Measurements from ENCODE around the gene KDM4E. TPM values are rescaled to one million over a fixed set of nuclear protein-coding genes. Genes with fewer than 3 reads are reported as not detected.

The KDM4E gene
- total and polyA plus RNA-seq, 4 donors, result not detected

GRCh38 chr11:95058621-95059020 is 33.6 kb downstream of the KDM4E start:
- Histone ChIP-seq H3K4me1 (ENCODE audit: control insufficient read depth in 1 of 2, insufficient read depth in 2 of 2, low read length in 2 of 2) (no peaks in the 10 kb centered on the region), H3K27me3 (ENCODE audit: control insufficient read depth in 1 of 2, insufficient read depth in 2 of 2, low read length in 1 of 2) (no peaks in the 10 kb centered on the region), H3K27ac (ENCODE audit: low read depth in 1 of 2, low read length in 2 of 2) (no peak overlapping the region), H3K9me3 (ENCODE audit: control insufficient read depth, low read length) (peaks cover 2% of the 10 kb centered on the region), H3K4me3 (ENCODE audit: low read length in 2 of 2) (no peak overlapping the region), H3K36me3 (ENCODE audit: control insufficient read depth in 1 of 2, insufficient read depth in 2 of 2, low read length in 1 of 2) (no peaks in the 10 kb centered on the region)
- ATAC-seq (ENCODE audit: low FRiP score) (no peak), DNase-seq (no peak)
- intact Hi-C loops (cut with DNase I), result no loop called here
- WGBS, 2 donors, result 68 to 83% methylated on average over 1 of the region's 1 CpG

GRCh38 chr11:95059046-95059445 is 34.0 kb downstream of the KDM4E start:
- no peak overlapping the region for H3K4me3 ChIP-seq (ENCODE audit: low read length in 2 of 2)
- H3K27ac ChIP-seq (ENCODE audit: low read depth in 1 of 2, low read length in 2 of 2), result no peak overlapping the region
- peaks cover under 1% of the 10 kb centered on the region for H3K9me3 ChIP-seq (ENCODE audit: control insufficient read depth, low read length)
- intact Hi-C loops (cut with DNase I), result no loop called here
- 68 to 72% methylated on average over 6 of the region's 6 CpGs for WGBS, 2 donors
- DNase-seq (no peak), ATAC-seq (ENCODE audit: low FRiP score) (no peak)
- H3K36me3 ChIP-seq (ENCODE audit: control insufficient read depth in 1 of 2, insufficient read depth in 2 of 2, low read length in 1 of 2), result no peaks in the 10 kb centered on the region
- no peaks in the 10 kb centered on the region for H3K27me3 ChIP-seq (ENCODE audit: control insufficient read depth in 1 of 2, insufficient read depth in 2 of 2, low read length in 1 of 2)
- no peaks in the 10 kb centered on the region for H3K4me1 ChIP-seq (ENCODE audit: control insufficient read depth in 1 of 2, insufficient read depth in 2 of 2, low read length in 2 of 2)

- no peak overlapping the region for H3K4me3 ChIP-seq (ENCODE audit: low read length in 2 of 2)
- no peak for DNase-seq
- intact Hi-C loops (cut with DNase I), result loop anchor here (5.0 to 10.0 kb wide), 2 partner anchors 91 to 697 kb away; partner anchors contain the start of genes CWC15 (in 2 of the 2) and KDM4D (in 2 of the 2)
- H3K27me3 ChIP-seq (ENCODE audit: control insufficient read depth in 1 of 2, insufficient read depth in 2 of 2, low read length in 1 of 2), result no peaks in the 10 kb centered on the region
- no peaks in the 10 kb centered on the region for H3K9me3 ChIP-seq (ENCODE audit: control insufficient read depth, low read length)
- WGBS, 2 donors, result 99 to 100% methylated on average over 1 of the region's 1 CpG
- H3K27ac ChIP-seq (ENCODE audit: low read depth in 1 of 2, low read length in 2 of 2), result no peak overlapping the region
- no peak for ATAC-seq (ENCODE audit: low FRiP score)
- H3K4me1 ChIP-seq (ENCODE audit: control insufficient read depth in 1 of 2, insufficient read depth in 2 of 2, low read length in 2 of 2), result no peaks in the 10 kb centered on the region
- H3K36me3 ChIP-seq (ENCODE audit: control insufficient read depth in 1 of 2, insufficient read depth in 2 of 2, low read length in 1 of 2), result no peaks in the 10 kb centered on the region
Measured at GRCh38 chr11:95065336-95065735, 40.3 kb downstream of the KDM4E start.

GRCh38 chr11:95066716-95067038 is 41.6 kb downstream of the KDM4E start, which contains the start of gene SRSF8:
Gene SRSF8, plus strand, starts transcription at chr11:95066919. Its CDS starts 308 bp downstream, at chr11:95067227.
- Histone ChIP-seq H3K36me3 (ENCODE audit: control insufficient read depth in 1 of 2, insufficient read depth in 2 of 2, low read length in 1 of 2) (no peaks in the 10 kb centered on the region), H3K9me3 (ENCODE audit: control insufficient read depth, low read length) (no peaks in the 10 kb centered on the region), H3K27ac (ENCODE audit: low read depth in 1 of 2, low read length in 2 of 2) (peak within 1 kb of the TSS; percentile 76 to 97), H3K4me3 (ENCODE audit: low read length in 2 of 2) (peak within 1 kb of the TSS; percentile 71 to 76), H3K27me3 (ENCODE audit: control insufficient read depth in 1 of 2, insufficient read depth in 2 of 2, low read length in 1 of 2) (no peaks in the 10 kb centered on the region), H3K4me1 (ENCODE audit: control insufficient read depth in 1 of 2, insufficient read depth in 2 of 2, low read length in 2 of 2) (no peaks in the 10 kb centered on the region)
- intact Hi-C loops (cut with DNase I), result loop anchor here (1.0 to 10.0 kb wide), 3 partner anchors 85 to 696 kb away; partner anchors contain the start of genes CWC15 (in 2 of the 2) and KDM4D (in 2 of the 2)
- 0% methylated on average over 4 of the region's 4 CpGs for WGBS, 2 donors
- no peak for DNase-seq
- ATAC-seq (ENCODE audit: low FRiP score), result no peak

GRCh38 chr11:95067039-95067840 is 42.2 kb downstream of the KDM4E start:
- 0 to 1% methylated on average over 78 to 98 of the region's 98 CpGs for WGBS, 2 donors

GRCh38 chr11:95067841-95068219 is 42.8 kb downstream of the KDM4E start:
- DNase-seq (no peak), ATAC-seq (ENCODE audit: low FRiP score) (peak; percentile 33)
- H3K27ac ChIP-seq (ENCODE audit: low read depth in 1 of 2, low read length in 2 of 2), result peak overlapping the region; percentile 76 to 97
- no peaks in the 10 kb centered on the region for H3K4me1 ChIP-seq (ENCODE audit: control insufficient read depth in 1 of 2, insufficient read depth in 2 of 2, low read length in 2 of 2)
- H3K36me3 ChIP-seq (ENCODE audit: control insufficient read depth in 1 of 2, insufficient read depth in 2 of 2, low read length in 1 of 2), result no peaks in the 10 kb centered on the region
- H3K4me3 ChIP-seq (ENCODE audit: low read length in 2 of 2), result peak overlapping the region; percentile 71 to 76
- no peaks in the 10 kb centered on the region for H3K27me3 ChIP-seq (ENCODE audit: control insufficient read depth in 1 of 2, insufficient read depth in 2 of 2, low read length in 1 of 2)
- intact Hi-C loops (cut with DNase I), result loop anchor here (1.0 to 10.0 kb wide), 4 partner anchors 23 to 694 kb away; partner anchors contain the start of genes CWC15 (in 2 of the 2) and KDM4D (in 2 of the 2)
- H3K9me3 ChIP-seq (ENCODE audit: control insufficient read depth, low read length), result no peaks in the 10 kb centered on the region
- 0% methylated on average over 16 of the region's 16 CpGs for WGBS, 2 donors

More at GRCh38 chr11:95067039-95067840, 42.2 kb downstream of the KDM4E start:
- DNase-seq, result peak; percentile 91 to 96
- intact Hi-C loops (cut with DNase I), result loop anchor here (1.0 to 10.0 kb wide), 3 partner anchors 84 to 695 kb away; partner anchors contain the start of genes CWC15 (in 2 of the 2) and KDM4D (in 2 of the 2)
- Histone ChIP-seq H3K4me1 (ENCODE audit: control insufficient read depth in 1 of 2, insufficient read depth in 2 of 2, low read length in 2 of 2) (no peaks in the 10 kb centered on the region), H3K27ac (ENCODE audit: low read depth in 1 of 2, low read length in 2 of 2) (peak overlapping the region; percentile 76 to 97), H3K27me3 (ENCODE audit: control insufficient read depth in 1 of 2, insufficient read depth in 2 of 2, low read length in 1 of 2) (no peaks in the 10 kb centered on the region), H3K9me3 (ENCODE audit: control insufficient read depth, low read length) (no peaks in the 10 kb centered on the region), H3K4me3 (ENCODE audit: low read length in 2 of 2) (peak overlapping the region; percentile 71 to 76), H3K36me3 (ENCODE audit: control insufficient read depth in 1 of 2, insufficient read depth in 2 of 2, low read length in 1 of 2) (no peaks in the 10 kb centered on the region)
- ATAC-seq (ENCODE audit: low FRiP score), result peak; percentile 90

- Histone ChIP-seq H3K27ac (ENCODE audit: low read depth in 1 of 2, low read length in 2 of 2) (peak overlapping the region; percentile 28 to 76), H3K4me3 (ENCODE audit: low read length in 2 of 2) (peak overlapping the region; percentile 71 to 76), H3K36me3 (ENCODE audit: control insufficient read depth in 1 of 2, insufficient read depth in 2 of 2, low read length in 1 of 2) (no peaks in the 10 kb centered on the region), H3K9me3 (ENCODE audit: control insufficient read depth, low read length) (no peaks in the 10 kb centered on the region), H3K4me1 (ENCODE audit: control insufficient read depth in 1 of 2, insufficient read depth in 2 of 2, low read length in 2 of 2) (no peaks in the 10 kb centered on the region), H3K27me3 (ENCODE audit: control insufficient read depth in 1 of 2, insufficient read depth in 2 of 2, low read length in 1 of 2) (no peaks in the 10 kb centered on the region)
- peak; percentile 82 to 85 for DNase-seq
- intact Hi-C loops (cut with DNase I), result loop anchor here (2.0 to 10.0 kb wide), 3 partner anchors 22 to 694 kb away; partner anchors contain the start of genes CWC15 (in 2 of the 2) and KDM4D (in 2 of the 2)
- peak; percentile 90 for ATAC-seq (ENCODE audit: low FRiP score)
- WGBS, 2 donors, result 2 to 4% methylated on average over 5 of the region's 5 CpGs
Measured at GRCh38 chr11:95068549-95068948, 43.5 kb downstream of the KDM4E start.

GRCh38 chr11:95070471-95070870 is 45.4 kb downstream of the KDM4E start:
- peaks cover 3 to 7% of the 10 kb centered on the region in 2 donors for H3K4me1 ChIP-seq (ENCODE audit: control insufficient read depth in 1 of 2, insufficient read depth in 2 of 2, low read length in 2 of 2)
- no peak overlapping the region for H3K27ac ChIP-seq (ENCODE audit: low read depth in 1 of 2, low read length in 2 of 2)
- no peak for DNase-seq
- intact Hi-C loops (cut with DNase I), result loop anchor here (2.0 to 10.0 kb wide), 3 partner anchors 37 to 694 kb away; no protein-coding TSS in a partner anchor
- WGBS, 2 donors, result 85 to 91% methylated on average over 1 of the region's 1 CpG
- ATAC-seq (ENCODE audit: low FRiP score), result no peak
- H3K27me3 ChIP-seq (ENCODE audit: control insufficient read depth in 1 of 2, insufficient read depth in 2 of 2, low read length in 1 of 2), result no peaks in the 10 kb centered on the region
- H3K36me3 ChIP-seq (ENCODE audit: control insufficient read depth in 1 of 2, insufficient read depth in 2 of 2, low read length in 1 of 2), result no peaks in the 10 kb centered on the region
- H3K4me3 ChIP-seq (ENCODE audit: low read length in 2 of 2), result no peak overlapping the region
- no peaks in the 10 kb centered on the region for H3K9me3 ChIP-seq (ENCODE audit: control insufficient read depth, low read length)

Measured in aorta (tissue), 5 donors.